GM04503 (cell line): ENCODE data around the gene KDELR1.
"Not testable (repeated sequence)": the region's sequence is repeated elsewhere in the genome, so short reads cannot be mapped to it uniquely, and the experiment has no call there.

Source experiments
- DNase-seq: peaks from one replicate; pipeline ENCODE4 v3.0.0-alpha.2; 2012; ENCODE audit warnings: low read depth

KDELR1 gene

GRCh38 chr19:48397263-48398101, 6.1 kb upstream of the KDELR1 start:
- no peak for DNase-seq

- DNase-seq, result no peak
These were observed 5.4 kb upstream of the KDELR1 start for GRCh38 chr19:48396824-48397176.

DNA sequence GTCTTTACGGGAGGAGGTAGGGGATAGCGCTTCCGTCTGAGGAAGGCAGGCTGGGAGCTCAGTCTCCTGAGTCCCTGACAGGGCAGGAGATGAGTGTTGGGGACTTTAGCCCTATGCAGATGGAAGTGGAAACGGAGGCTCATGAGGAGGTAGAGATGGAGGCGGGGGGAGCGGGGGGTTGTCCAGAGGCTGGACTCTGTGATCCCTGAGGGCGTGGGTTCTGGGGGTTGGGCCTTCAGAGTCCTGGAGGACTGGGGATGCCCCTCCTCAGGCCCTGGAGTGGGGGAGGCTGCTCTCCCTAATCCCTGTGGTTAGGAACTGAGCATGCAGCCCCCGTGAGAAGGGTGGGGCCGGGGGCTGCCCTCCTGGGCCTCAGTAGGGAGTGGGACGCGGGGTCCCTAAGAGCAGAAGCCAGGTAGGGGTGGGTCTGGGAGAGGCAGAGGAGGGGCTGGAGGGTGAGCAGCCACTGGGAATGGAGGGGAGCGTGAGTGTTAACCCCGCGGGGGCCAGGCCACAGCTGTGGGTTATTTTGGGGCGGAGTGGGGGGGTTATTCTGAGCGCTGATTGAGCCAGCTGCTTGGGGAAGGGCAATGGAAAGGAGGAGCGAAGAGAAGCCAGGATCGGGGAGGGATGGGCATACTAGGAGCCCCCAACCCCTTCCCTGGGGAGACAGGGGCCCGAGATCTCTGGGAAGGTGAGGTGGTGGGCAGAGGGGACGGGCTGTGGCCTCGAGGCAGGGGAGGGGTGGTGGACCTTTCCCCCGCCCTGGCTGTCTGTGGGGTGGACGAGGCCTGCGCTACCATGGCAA, 4.9 kb upstream of the KDELR1 start:
- DNase-seq, result no peak

DNA sequence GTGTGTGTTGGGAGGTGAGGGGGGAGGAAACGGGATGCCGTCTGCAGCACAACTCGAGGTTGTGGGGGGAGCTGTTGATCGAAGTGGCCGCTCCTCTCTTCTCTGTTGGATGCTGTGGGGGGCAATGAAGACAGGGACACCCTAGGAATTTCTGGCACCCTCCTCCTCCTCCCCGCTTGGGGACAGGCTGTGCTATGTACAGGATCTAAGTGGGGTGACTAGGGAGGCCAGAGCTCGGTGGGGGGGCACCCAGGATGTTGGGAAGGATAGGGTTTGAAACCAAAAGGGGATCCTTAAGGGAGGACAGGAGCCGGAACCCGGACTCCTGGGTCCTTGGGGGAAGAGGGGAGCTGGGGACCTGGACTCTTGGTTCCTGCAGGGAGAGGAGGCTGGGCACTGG, 4.1 kb upstream of the KDELR1 start:
- no peak for DNase-seq

- DNase-seq, result no peak
These were observed 3.8 kb upstream of the KDELR1 start for GRCh38 chr19:48395170-48395455.

DNA sequence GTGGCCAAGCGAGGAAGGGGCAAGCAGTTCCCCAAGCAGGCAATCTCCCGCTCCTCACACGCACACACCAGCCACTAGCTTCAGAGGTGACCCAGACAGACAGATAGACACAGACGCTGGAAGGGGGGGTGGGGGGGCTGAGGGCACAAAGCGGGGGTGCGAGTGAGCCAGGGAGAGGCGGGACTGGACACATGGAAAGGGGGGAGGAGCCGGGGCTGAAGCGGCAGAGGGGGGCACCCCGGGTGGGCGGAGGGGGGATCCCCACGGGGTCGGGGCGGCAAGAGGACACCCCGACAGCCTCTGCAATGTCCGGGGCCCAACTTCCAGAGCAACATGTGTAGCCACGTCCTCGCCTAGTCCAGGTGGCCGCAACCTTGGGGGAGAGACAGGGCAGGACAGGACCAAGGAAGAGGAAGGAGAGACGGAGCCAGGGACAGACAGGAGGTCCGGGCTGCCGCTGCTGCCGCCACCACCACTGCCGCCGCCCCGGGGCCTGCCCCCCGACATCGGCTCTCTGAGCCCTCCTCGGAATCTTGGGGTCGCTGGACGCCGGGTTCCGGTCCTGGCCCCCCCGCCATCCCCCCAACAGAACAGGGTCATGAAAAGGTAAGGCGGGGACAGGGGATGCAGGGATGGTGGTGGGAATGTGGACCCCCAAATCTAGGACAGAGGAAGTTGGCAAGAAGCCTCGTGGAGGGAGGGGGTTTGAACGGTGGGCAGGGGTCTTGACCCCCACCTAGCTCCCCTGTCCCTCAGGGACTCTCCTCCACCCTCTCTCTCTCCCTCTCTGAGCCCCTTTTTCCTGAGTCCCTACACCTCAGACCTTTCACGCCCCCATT, 3.2 kb upstream of the KDELR1 start:
- no peak for DNase-seq

GRCh38 chr19:48393559-48394330, 2.4 kb upstream of the KDELR1 start, which contains the start of gene GRIN2D:
GRIN2D (plus strand) TSS chr19:48393668; CDS start chr19:48398393, 4,725 bp downstream.
- no peak for DNase-seq

GRCh38 chr19:48392860-48393558, 1.7 kb upstream of the KDELR1 start:
- DNase-seq, result no peak

- not testable (repeated sequence) for DNase-seq
These were observed 624 bp upstream of the KDELR1 start for GRCh38 chr19:48392006-48392344.

GRCh38 chr19:48390188-48391099, 907 bp downstream of the KDELR1 start:
- no peak for DNase-seq

GRCh38 chr19:48386981-48387380, 4.4 kb downstream of the KDELR1 start:
- DNase-seq, result no peak

- DNase-seq, result no peak
These were observed 5.8 kb downstream of the KDELR1 start for GRCh38 chr19:48385461-48386087.

DNA sequence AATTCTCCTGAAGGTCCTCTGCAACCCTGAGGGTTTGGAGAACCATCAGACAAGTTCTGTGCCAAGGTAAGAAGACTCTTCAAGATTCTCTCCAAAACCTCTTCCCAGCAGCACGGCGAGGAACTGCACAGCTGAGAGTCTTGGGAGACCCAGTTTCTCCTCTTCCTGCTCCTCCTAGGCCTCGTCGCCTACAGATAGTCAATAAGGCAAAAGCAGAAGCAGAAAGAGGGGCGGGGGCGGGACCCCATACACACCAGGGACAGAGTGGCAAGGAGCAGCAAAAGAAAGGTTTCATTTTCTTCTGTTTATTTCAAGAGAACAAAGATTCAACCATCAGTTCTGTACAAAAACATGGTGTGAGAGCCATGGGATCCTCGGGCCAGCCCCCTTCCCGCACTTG, 9.1 kb downstream of the KDELR1 start:
- DNase-seq, result no peak

DNA sequence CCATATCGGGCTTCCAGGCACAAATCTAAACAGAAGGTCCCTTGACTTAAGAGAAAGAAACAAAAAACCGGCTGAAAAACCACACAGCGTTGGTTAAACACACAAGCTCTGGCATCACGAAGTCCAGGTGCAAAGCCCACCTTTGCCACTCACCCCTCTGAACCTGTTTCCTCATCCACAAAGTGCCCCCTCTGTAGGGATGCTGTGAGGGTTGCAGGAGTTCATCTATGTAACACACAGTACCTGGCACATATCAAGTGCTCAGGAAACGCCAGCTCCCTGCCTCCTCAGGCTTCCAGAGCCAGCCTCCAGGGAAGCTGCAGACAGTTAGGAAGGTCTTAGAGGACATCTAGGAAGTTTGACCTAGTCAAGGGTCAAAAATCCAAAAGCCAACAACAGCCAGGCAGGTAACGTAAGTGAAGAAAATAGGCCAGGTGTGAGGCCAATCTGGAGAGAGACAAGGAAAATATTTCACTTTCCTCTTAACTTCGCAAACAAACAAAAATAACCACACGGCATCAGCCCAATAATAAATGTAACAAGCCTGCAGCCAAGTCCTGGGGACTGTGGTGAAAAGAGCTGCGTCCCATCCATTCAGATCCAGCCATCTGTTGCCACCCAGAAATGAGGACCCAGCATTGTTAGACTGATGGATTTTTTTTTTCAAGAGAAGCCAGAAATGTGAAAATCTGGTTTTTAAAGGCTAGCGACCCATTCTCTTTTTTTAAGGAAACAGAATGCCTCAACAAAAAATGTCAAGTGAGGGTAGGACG, 10.0 kb downstream of the KDELR1 start:
- no peak for DNase-seq

DNA sequence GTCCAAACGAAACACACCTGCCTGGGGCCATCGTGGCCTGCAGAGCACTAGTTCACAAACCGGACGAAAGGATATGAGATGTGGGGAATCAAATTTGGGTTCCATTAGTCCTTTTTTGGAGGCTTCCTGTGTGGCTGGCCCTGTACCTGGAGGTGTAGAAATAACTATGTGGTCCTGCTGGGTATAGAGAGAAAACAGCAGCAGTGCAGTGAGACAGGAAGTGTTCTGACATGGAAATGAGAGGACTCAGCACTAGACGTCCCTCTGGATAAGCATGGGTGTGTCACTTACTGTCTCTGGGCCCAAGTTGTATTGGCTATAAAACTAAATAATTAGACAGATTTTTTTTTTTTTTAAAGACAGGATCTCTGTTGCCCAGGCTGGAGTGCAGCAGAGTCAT, 12.3 kb downstream of the KDELR1 start:
- DNase-seq, result no peak

GRCh38 chr19:48378194-48378570, 13.2 kb downstream of the KDELR1 start:
- no peak for DNase-seq

- no peak for DNase-seq
These were observed 17.8 kb downstream of the KDELR1 start for GRCh38 chr19:48373567-48373966.

DNA sequence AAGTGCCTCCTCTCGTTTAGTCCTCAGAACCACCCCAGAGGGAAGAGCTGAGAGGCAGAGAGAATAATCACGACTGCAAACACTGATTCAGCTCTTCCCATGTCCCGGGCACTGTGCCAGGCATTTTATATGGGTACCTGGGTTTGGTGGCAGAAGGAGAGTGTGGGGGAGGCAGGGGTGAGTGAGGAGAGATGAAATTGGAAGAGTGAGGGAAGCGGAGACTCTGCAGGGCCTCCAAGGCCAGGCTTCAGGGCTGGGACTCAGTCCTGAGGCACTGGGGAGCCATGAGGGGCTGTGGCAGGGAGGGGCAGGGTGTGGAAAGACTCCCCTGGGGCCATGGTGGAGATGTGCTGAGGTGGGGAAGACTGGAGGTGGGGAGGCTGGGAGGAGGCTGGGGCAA, 18.4 kb downstream of the KDELR1 start:
- no peak for DNase-seq

DNA sequence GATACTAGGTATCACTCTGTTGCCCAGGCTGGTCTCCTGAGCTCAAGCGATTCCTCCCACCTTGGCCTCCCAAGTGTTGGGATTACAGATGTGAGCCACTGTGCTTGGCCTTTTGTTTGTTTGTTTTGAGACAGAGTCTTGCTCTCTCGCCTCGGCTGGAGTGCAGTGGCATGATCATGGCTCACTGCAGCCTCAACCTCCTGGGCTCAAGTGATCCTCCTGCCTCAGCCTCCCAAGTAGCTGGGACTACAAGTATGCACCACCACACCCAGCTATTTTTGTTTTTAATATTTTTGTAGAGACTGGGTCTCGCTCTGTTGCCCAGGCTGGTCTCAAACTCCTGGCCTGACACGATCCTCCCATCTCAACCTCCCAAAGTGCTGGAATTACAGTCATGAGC, 19.6 kb downstream of the KDELR1 start:
- not testable (repeated sequence) for DNase-seq
